ENCODE results near the gene GRIPAP1.

The GRIPAP1 gene

GRCh38 chrX:48974574-48974973 lies 27.5 kb downstream of the GRIPAP1 start:
- H3K27me3 Mint-ChIP-seq: no peaks in the 10 kb centered on the region
- peaks cover 6% of the 10 kb centered on the region for H3K36me3 Mint-ChIP-seq
- H3K4me3 Mint-ChIP-seq: no peak overlapping the region
- no peaks in the 10 kb centered on the region for H3K9me3 Mint-ChIP-seq
- H3K27ac Mint-ChIP-seq: peak overlapping the region; percentile 4
- H3K4me1 Mint-ChIP-seq: peaks cover 12% of the 10 kb centered on the region

GRCh38 chrX:48974033-48974432 lies 28.0 kb downstream of the GRIPAP1 start:
- Mint-ChIP-seq H3K27me3 (no peaks in the 10 kb centered on the region), H3K36me3 (peaks cover 6% of the 10 kb centered on the region), H3K4me3 (no peak overlapping the region), H3K9me3 (no peaks in the 10 kb centered on the region), H3K4me1 (peaks cover 12% of the 10 kb centered on the region), H3K27ac (no peak overlapping the region)

- Mint-ChIP-seq H3K9me3 (no peaks in the 10 kb centered on the region), H3K4me3 (peak overlapping the region; percentile 72), H3K27me3 (no peaks in the 10 kb centered on the region), H3K4me1 (peaks cover 12% of the 10 kb centered on the region), H3K27ac (peak overlapping the region; percentile 64), H3K36me3 (peaks cover 4% of the 10 kb centered on the region)
Observed at GRCh38 chrX:48972220-48973164, 29.6 kb downstream of the GRIPAP1 start.

- peak within 1 kb of the TSS; percentile 72 for H3K4me3 Mint-ChIP-seq
- H3K9me3 Mint-ChIP-seq: no peaks in the 10 kb centered on the region
- no peak within 1 kb of the TSS for H3K27ac Mint-ChIP-seq
- peaks cover 12% of the 10 kb centered on the region for H3K4me1 Mint-ChIP-seq
- H3K36me3 Mint-ChIP-seq: peaks cover 4% of the 10 kb centered on the region
- H3K27me3 Mint-ChIP-seq: no peaks in the 10 kb centered on the region
Observed at GRCh38 chrX:48971249-48972219, 30.5 kb downstream of the GRIPAP1 start, which contains the start of gene KCND1. Gene KCND1, minus strand, starts transcription at chrX:48971844. Its CDS starts 1,573 bp downstream, at chrX:48970271.

GRCh38 chrX:48969471-48969870 lies 32.6 kb downstream of the GRIPAP1 start:
- no peaks in the 10 kb centered on the region for H3K36me3 Mint-ChIP-seq
- H3K27ac Mint-ChIP-seq: no peak overlapping the region
- no peaks in the 10 kb centered on the region for H3K27me3 Mint-ChIP-seq
- no peaks in the 10 kb centered on the region for H3K9me3 Mint-ChIP-seq
- no peak overlapping the region for H3K4me3 Mint-ChIP-seq
- H3K4me1 Mint-ChIP-seq: peaks cover 12% of the 10 kb centered on the region

- Mint-ChIP-seq H3K27me3 (no peaks in the 10 kb centered on the region), H3K4me1 (peaks cover 12% of the 10 kb centered on the region), H3K27ac (no peak overlapping the region), H3K4me3 (no peak overlapping the region), H3K9me3 (no peaks in the 10 kb centered on the region), H3K36me3 (no peaks in the 10 kb centered on the region)
Observed at GRCh38 chrX:48968377-48968776, 33.7 kb downstream of the GRIPAP1 start.

GRCh38 chrX:48966796-48967579 lies 35.1 kb downstream of the GRIPAP1 start:
- H3K4me3 Mint-ChIP-seq: no peak overlapping the region
- H3K27ac Mint-ChIP-seq: no peak overlapping the region
- no peaks in the 10 kb centered on the region for H3K36me3 Mint-ChIP-seq
- no peaks in the 10 kb centered on the region for H3K27me3 Mint-ChIP-seq
- no peaks in the 10 kb centered on the region for H3K4me1 Mint-ChIP-seq
- H3K9me3 Mint-ChIP-seq: no peaks in the 10 kb centered on the region

GRCh38 chrX:48965959-48966358 lies 36.1 kb downstream of the GRIPAP1 start:
- no peak overlapping the region for H3K4me3 Mint-ChIP-seq
- no peaks in the 10 kb centered on the region for H3K9me3 Mint-ChIP-seq
- H3K27ac Mint-ChIP-seq: no peak overlapping the region
- H3K36me3 Mint-ChIP-seq: no peaks in the 10 kb centered on the region
- H3K4me1 Mint-ChIP-seq: no peaks in the 10 kb centered on the region
- H3K27me3 Mint-ChIP-seq: no peaks in the 10 kb centered on the region

- H3K9me3 Mint-ChIP-seq: no peaks in the 10 kb centered on the region
- no peak overlapping the region for H3K4me3 Mint-ChIP-seq
- H3K36me3 Mint-ChIP-seq: no peaks in the 10 kb centered on the region
- H3K27me3 Mint-ChIP-seq: no peaks in the 10 kb centered on the region
- peaks cover 10% of the 10 kb centered on the region for H3K4me1 Mint-ChIP-seq
- no peak overlapping the region for H3K27ac Mint-ChIP-seq
Observed at GRCh38 chrX:48961585-48962091, 40.4 kb downstream of the GRIPAP1 start.

- peaks cover 16% of the 10 kb centered on the region for H3K4me1 Mint-ChIP-seq
- H3K9me3 Mint-ChIP-seq: no peaks in the 10 kb centered on the region
- peak overlapping the region; percentile 57 for H3K4me3 Mint-ChIP-seq
- no peaks in the 10 kb centered on the region for H3K36me3 Mint-ChIP-seq
- H3K27ac Mint-ChIP-seq: peak overlapping the region; percentile 92
- no peaks in the 10 kb centered on the region for H3K27me3 Mint-ChIP-seq
Observed at GRCh38 chrX:48960291-48960690, 41.8 kb downstream of the GRIPAP1 start.

- Mint-ChIP-seq H3K9me3 (no peaks in the 10 kb centered on the region), H3K27me3 (no peaks in the 10 kb centered on the region), H3K4me1 (peaks cover 29% of the 10 kb centered on the region), H3K4me3 (peak overlapping the region; percentile 98), H3K36me3 (no peaks in the 10 kb centered on the region), H3K27ac (peak overlapping the region; percentile 100)
Observed at GRCh38 chrX:48958635-48959094, 43.4 kb downstream of the GRIPAP1 start.

GRCh38 chrX:48957827-48958634 lies 44.0 kb downstream of the GRIPAP1 start:
- no peaks in the 10 kb centered on the region for H3K36me3 Mint-ChIP-seq
- H3K27ac Mint-ChIP-seq: peak overlapping the region; percentile 100
- no peaks in the 10 kb centered on the region for H3K9me3 Mint-ChIP-seq
- H3K4me3 Mint-ChIP-seq: peak overlapping the region; percentile 98
- no peaks in the 10 kb centered on the region for H3K27me3 Mint-ChIP-seq
- H3K4me1 Mint-ChIP-seq: peaks cover 36% of the 10 kb centered on the region

- Mint-ChIP-seq H3K27me3 (no peaks in the 10 kb centered on the region), H3K4me1 (peaks cover 41% of the 10 kb centered on the region), H3K4me3 (peak within 1 kb of the TSS; percentile 98), H3K27ac (peak within 1 kb of the TSS; percentile 100), H3K9me3 (no peaks in the 10 kb centered on the region), H3K36me3 (no peaks in the 10 kb centered on the region)
Observed at GRCh38 chrX:48957477-48957826, 44.6 kb downstream of the GRIPAP1 start, which contains the start of gene OTUD5. Gene OTUD5, minus strand, starts transcription at chrX:48957607. Its CDS starts 37 bp downstream, at chrX:48957570.
